ENCODE measurements around the gene ROR2.

- TF ChIP-seq EP300 (IDR thresholded peaks at IDR 0.05; ENCODE audit: borderline replicate concordance), result no peak
- TF ChIP-seq MAX (IDR thresholded peaks at IDR 0.05), result no peak
- no peak for TF ChIP-seq RAD21 (IDR thresholded peaks at IDR 0.05; ENCODE audit: low read depth)
- TF ChIP-seq EGR1 (IDR thresholded peaks at IDR 0.05), result no peak
- TF ChIP-seq TAF1 (IDR thresholded peaks at IDR 0.05; ENCODE audit: low read depth), result no peak
- TF ChIP-seq YY1 (IDR thresholded peaks at IDR 0.05; ENCODE audit: low read depth), result no peak
- TF ChIP-seq, protein P1, sequence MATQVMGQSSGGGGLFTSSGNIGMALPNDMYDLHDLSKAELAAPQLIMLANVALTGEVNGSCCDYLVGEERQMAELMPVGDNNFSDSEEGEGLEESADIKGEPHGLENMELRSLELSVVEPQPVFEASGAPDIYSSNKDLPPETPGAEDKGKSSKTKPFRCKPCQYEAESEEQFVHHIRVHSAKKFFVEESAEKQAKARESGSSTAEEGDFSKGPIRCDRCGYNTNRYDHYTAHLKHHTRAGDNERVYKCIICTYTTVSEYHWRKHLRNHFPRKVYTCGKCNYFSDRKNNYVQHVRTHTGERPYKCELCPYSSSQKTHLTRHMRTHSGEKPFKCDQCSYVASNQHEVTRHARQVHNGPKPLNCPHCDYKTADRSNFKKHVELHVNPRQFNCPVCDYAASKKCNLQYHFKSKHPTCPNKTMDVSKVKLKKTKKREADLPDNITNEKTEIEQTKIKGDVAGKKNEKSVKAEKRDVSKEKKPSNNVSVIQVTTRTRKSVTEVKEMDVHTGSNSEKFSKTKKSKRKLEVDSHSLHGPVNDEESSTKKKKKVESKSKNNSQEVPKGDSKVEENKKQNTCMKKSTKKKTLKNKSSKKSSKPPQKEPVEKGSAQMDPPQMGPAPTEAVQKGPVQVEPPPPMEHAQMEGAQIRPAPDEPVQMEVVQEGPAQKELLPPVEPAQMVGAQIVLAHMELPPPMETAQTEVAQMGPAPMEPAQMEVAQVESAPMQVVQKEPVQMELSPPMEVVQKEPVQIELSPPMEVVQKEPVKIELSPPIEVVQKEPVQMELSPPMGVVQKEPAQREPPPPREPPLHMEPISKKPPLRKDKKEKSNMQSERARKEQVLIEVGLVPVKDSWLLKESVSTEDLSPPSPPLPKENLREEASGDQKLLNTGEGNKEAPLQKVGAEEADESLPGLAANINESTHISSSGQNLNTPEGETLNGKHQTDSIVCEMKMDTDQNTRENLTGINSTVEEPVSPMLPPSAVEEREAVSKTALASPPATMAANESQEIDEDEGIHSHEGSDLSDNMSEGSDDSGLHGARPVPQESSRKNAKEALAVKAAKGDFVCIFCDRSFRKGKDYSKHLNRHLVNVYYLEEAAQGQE (IDR thresholded peaks at IDR 0.05; ENCODE audit: low read depth), result no peak
- no peak for TF ChIP-seq CEBPB (IDR thresholded peaks at IDR 0.05)
- TF ChIP-seq NFIC (IDR thresholded peaks at IDR 0.05), result no peak
- TF ChIP-seq CREB1 (IDR thresholded peaks at IDR 0.05; ENCODE audit: low read depth), result no peak
Observed at GRCh38 chr9:91782708-91783214, 167.3 kb downstream of the ROR2 start.

Data from Ishikawa (cell line).